Gastrocnemius medialis (tissue), 4 donors: ENCODE results near the gene DMXL2. TPM values are rescaled to one million over a fixed set of nuclear protein-coding genes. Genes with fewer than 3 reads are reported as not detected.

Experiments
- ATAC-seq, 2 donors: fragments of 150-250 bp; one replicate each; pipeline ENCODE4 v1.9.1; 2016
- DNase-seq, 2 donors: peaks; one replicate each; pipeline ENCODE4 v3.0.0-alpha.2; 2019
- H3K27ac ChIP-seq, 4 donors: fragments of 200-600 bp; sonication (generic); 1 replicate in 1 of 4; 2 replicates in 3 of 4; pipeline ENCODE4 v1.5.1; 2016 to 2018; ENCODE audit warnings: mild to moderate bottlenecking in 2 of 4, moderate library complexity in 1 of 4
- H3K27me3 ChIP-seq, 3 donors: fragments of 200-600 bp; sonication (generic) in 2 of 3; 1 replicate in 1 of 3; 2 replicates in 2 of 3; pipeline versions ENCODE4 v1.5.1 to v1.6.0; 2016 to 2019; ENCODE audit warnings: mild to moderate bottlenecking in 1 of 3, moderate library complexity in 1 of 3
- H3K36me3 ChIP-seq, 2 donors: fragments of 200-600 bp; sonication (generic) in 1 of 2; one replicate each; pipeline ENCODE4 v1.5.1; 2017 to 2018
- H3K4me1 ChIP-seq, 2 donors: fragments of 200-600 bp; sonication (generic) in 1 of 2; one replicate each; pipeline ENCODE4 v1.5.1; 2016 to 2017; ENCODE audit warnings: mild to moderate bottlenecking in 2 of 2
- H3K4me3 ChIP-seq, 4 donors: fragments of 200-600 bp; sonication (generic) in 3 of 4; 1 replicate in 1 of 4; 2 replicates in 3 of 4; pipeline ENCODE4 v1.5.1; 2016 to 2019; ENCODE audit warnings: mild to moderate bottlenecking in 2 of 4
- H3K9me3 ChIP-seq, 3 donors: fragments of 200-600 bp; sonication (generic) in 2 of 3; 1 replicate in 1 of 3; 2 replicates in 2 of 3; pipeline ENCODE4 v1.5.1; 2016 to 2019
- CTCF ChIP-seq, 5 experiments: fragments of 450-650 bp in 3 of 5; fragments of 200-600 bp in 2 of 5; sonication (generic) in 2 of 5; IDR thresholded peaks in 4 of 5; conservative IDR thresholded peaks in 1 of 5; 1 replicate in 4 of 5; 2 replicates in 1 of 5; pipeline ENCODE4 v1.5.1; 2016 to 2019; ENCODE audit warnings: antibody characterized with exemption in 5 of 5, mild to moderate bottlenecking in 3 of 5, moderate library complexity in 3 of 5
- POLR2A ChIP-seq, 2 donors: fragments of 450-650 bp; IDR thresholded peaks; one replicate each; pipeline ENCODE4 v1.6.1; 2017; ENCODE audit warnings: antibody characterized with exemption in 2 of 2, mild to moderate bottlenecking in 2 of 2, moderate library complexity in 2 of 2
- in situ Hi-C, 4 donors: fragments of 200-750 bp; cut with MboI; loops; one replicate each; pipeline versions ENCODE4 v1.15.0 to v1.8.0; 2017; ENCODE audit warnings: low sequenced_read_pairs in 4 of 4
- intact Hi-C: fragments of 100-400 bp; cut with DNase I; formaldehyde crosslinking; loops from one replicate; pipeline ENCODE4 v1.15.1; 2023; ENCODE audit warnings: low total_unique reads
- total RNA-seq, 4 donors: library from RNA; depleted of rRNA; stranded (reverse); fragments of >200 nt; gene quantifications; one replicate each; pipeline versions ENCODE4 v1.1.0 to v1.2.3, GENCODE V29; 2016

Gene DMXL2
- total RNA-seq, 4 donors from 2014 or later, result 2.5 to 4.1 (median 3.0) TPM

GRCh38 chr15:51470512-51470911 is 152.1 kb downstream of the DMXL2 start:
- Histone ChIP-seq H3K4me1 (no peaks in the 10 kb centered on the region), H3K27me3 (no peaks in the 10 kb centered on the region), H3K36me3 (no peaks in the 10 kb centered on the region), H3K9me3 (no peaks in the 10 kb centered on the region), H3K4me3 (no peak overlapping the region), H3K27ac (no peak overlapping the region)
- ATAC-seq (no peak), DNase-seq (no peak)
- TF ChIP-seq POLR2A (IDR thresholded peaks at IDR 0.05) (no peak), CTCF (IDR thresholded peaks at IDR 0.05 in 4 of 5, conservative IDR thresholded peaks at IDR 0.05 in 1 of 5) (no peak)
- in situ Hi-C loops (no loop called here), intact Hi-C loops (no loop called here)

- Histone ChIP-seq H3K4me3 (no peak overlapping the region), H3K4me1 (no peaks in the 10 kb centered on the region), H3K27ac (no peak overlapping the region), H3K36me3 (no peaks in the 10 kb centered on the region), H3K9me3 (no peaks in the 10 kb centered on the region), H3K27me3 (no peaks in the 10 kb centered on the region)
- ATAC-seq, result no peak
- in situ Hi-C loops (no loop called here), intact Hi-C loops (no loop called here)
- no peak for TF ChIP-seq POLR2A (IDR thresholded peaks at IDR 0.05)
- TF ChIP-seq CTCF (IDR thresholded peaks at IDR 0.05 in 4 of 5, conservative IDR thresholded peaks at IDR 0.05 in 1 of 5), result no peak
- no peak for DNase-seq
Observed at GRCh38 chr15:51460796-51461195, 161.8 kb downstream of the DMXL2 start.

DNA sequence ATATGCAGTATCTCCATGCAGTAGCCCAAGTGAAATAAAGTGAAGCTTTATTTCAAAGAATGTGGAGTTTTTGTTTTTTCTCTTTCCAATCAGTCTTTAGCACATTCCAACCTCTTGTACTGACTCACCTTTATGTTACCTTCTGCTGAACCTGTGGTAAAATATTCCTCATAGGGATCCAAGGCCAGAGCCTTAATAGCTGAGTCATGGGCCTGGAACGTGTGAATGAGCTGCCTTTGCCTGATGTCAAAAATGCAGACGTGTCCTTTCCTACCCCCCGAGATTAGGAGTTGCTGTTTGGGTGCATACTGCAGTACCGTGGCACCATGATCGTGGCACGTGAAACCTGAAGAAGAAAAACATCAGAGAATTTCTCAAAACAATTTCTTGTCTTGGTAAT is 172.6 kb downstream of the DMXL2 start:
- Histone ChIP-seq H3K27ac (no peak overlapping the region), H3K36me3 (peaks cover 0 to 4% of the 10 kb centered on the region in 2 donors), H3K4me3 (no peak overlapping the region), H3K9me3 (no peaks in the 10 kb centered on the region), H3K27me3 (no peaks in the 10 kb centered on the region), H3K4me1 (no peaks in the 10 kb centered on the region)
- ATAC-seq, result no peak
- intact Hi-C loops (loop anchor here (10.0 kb wide), 1 partner anchor 1405 kb away; no protein-coding TSS in a partner anchor), in situ Hi-C loops (no loop called here)
- no peak for TF ChIP-seq CTCF (IDR thresholded peaks at IDR 0.05 in 4 of 5, conservative IDR thresholded peaks at IDR 0.05 in 1 of 5)
- TF ChIP-seq POLR2A (IDR thresholded peaks at IDR 0.05), result no peak
- no peak for DNase-seq

DNA sequence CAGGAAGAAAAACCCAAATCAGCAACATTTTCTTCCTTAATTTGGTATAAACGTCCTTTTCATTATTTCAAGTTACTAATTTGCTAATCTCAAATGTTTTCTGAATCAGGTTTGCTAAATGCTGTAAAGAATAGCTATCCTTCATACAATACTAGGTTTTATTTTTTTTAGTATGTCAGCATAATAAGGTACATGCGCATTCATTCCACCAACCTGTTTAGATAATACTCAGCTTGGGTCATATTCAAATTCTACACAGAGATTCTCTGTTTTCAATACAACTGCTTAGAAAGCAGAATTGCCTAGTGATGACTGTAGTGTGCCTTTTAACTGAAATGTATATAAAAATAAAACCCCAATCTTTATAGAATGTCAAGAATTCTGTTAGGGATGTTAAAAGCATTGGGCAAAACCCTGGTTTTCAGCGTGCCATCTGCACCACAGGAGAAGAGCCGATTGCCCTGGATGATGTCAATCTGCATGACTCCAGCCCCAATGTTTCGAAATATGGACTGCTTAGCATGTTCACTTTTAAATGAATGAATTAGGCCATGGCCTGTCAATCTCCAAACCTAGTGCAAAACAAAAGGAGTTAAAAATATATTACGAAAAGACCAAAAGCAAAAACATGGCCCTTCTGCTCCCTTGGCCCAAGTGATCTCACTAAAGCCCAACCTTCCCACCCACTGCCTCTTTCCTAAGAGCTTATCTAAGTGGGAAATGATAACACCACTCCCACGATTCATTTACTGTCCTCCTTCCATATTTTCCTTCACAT is 173.8 kb downstream of the DMXL2 start:
- H3K4me3 ChIP-seq, result no peak overlapping the region
- in situ Hi-C loops (no loop called here), intact Hi-C loops (no loop called here)
- no peak overlapping the region for H3K27ac ChIP-seq
- TF ChIP-seq POLR2A (IDR thresholded peaks at IDR 0.05) (no peak), CTCF (IDR thresholded peaks at IDR 0.05 in 4 of 5, conservative IDR thresholded peaks at IDR 0.05 in 1 of 5) (no peak)
- no peak for DNase-seq
- no peaks in the 10 kb centered on the region for H3K4me1 ChIP-seq
- H3K36me3 ChIP-seq, result no peaks in the 10 kb centered on the region
- ATAC-seq, result no peak
- no peaks in the 10 kb centered on the region for H3K9me3 ChIP-seq
- H3K27me3 ChIP-seq, result no peaks in the 10 kb centered on the region
